ENCODE data around the gene CCDC68.

DNA sequence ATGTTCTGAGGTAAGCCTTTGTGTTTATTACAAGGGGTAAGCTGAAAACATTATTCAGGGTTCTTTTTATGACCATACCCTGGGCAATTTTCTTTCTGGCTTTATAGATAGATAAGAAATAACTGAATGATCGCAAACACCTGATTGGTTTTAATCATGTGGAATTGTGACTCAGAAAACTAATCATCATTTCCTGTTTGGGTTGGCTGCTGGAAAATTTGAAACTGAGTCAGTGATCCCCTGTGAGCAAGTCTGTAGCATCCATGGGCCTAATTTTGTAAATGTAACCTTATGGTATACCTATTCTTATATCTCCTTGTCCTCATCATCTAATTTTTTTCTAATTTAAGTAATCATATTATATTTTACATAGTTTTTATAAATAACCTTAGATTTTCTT, 34.3 kb downstream of the CCDC68 start:
- TF ChIP-seq, protein P1, sequence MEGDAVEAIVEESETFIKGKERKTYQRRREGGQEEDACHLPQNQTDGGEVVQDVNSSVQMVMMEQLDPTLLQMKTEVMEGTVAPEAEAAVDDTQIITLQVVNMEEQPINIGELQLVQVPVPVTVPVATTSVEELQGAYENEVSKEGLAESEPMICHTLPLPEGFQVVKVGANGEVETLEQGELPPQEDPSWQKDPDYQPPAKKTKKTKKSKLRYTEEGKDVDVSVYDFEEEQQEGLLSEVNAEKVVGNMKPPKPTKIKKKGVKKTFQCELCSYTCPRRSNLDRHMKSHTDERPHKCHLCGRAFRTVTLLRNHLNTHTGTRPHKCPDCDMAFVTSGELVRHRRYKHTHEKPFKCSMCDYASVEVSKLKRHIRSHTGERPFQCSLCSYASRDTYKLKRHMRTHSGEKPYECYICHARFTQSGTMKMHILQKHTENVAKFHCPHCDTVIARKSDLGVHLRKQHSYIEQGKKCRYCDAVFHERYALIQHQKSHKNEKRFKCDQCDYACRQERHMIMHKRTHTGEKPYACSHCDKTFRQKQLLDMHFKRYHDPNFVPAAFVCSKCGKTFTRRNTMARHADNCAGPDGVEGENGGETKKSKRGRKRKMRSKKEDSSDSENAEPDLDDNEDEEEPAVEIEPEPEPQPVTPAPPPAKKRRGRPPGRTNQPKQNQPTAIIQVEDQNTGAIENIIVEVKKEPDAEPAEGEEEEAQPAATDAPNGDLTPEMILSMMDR (CRISPR knock-in tag; IDR thresholded peaks at IDR 0.05): no peak
- TF ChIP-seq, protein P2, sequence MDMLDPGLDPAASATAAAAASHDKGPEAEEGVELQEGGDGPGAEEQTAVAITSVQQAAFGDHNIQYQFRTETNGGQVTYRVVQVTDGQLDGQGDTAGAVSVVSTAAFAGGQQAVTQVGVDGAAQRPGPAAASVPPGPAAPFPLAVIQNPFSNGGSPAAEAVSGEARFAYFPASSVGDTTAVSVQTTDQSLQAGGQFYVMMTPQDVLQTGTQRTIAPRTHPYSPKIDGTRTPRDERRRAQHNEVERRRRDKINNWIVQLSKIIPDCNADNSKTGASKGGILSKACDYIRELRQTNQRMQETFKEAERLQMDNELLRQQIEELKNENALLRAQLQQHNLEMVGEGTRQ (IDR thresholded peaks at IDR 0.05; ENCODE audit: low read depth, low read length): no peak
- TF ChIP-seq, protein P2 (CRISPR knock-in tag; IDR thresholded peaks at IDR 0.05; ENCODE audit: borderline replicate concordance): no peak
- TF ChIP-seq MAFK (conservative IDR thresholded peaks at IDR 0.05 in 1 of 2, IDR thresholded peaks at IDR 0.05 in 1 of 2; ENCODE audit: low read length in 2 of 2) (no peak), EZH2 (conservative IDR thresholded peaks at IDR 0.05; ENCODE audit: low read depth, low read length) (no peak), SAFB2 (CRISPR knock-in tag; IDR thresholded peaks at IDR 0.05; ENCODE audit: borderline replicate concordance, low read depth) (no peak), ZNF30 (CRISPR knock-in tag; IDR thresholded peaks at IDR 0.05) (no peak), SP2 (CRISPR knock-in tag; IDR thresholded peaks at IDR 0.05) (no peak), FOXA1 (IDR thresholded peaks at IDR 0.05) (no peak), FOXA1 (CRISPR knock-in tag; IDR thresholded peaks at IDR 0.05) (no peak)
- TF ChIP-seq, protein P3, sequence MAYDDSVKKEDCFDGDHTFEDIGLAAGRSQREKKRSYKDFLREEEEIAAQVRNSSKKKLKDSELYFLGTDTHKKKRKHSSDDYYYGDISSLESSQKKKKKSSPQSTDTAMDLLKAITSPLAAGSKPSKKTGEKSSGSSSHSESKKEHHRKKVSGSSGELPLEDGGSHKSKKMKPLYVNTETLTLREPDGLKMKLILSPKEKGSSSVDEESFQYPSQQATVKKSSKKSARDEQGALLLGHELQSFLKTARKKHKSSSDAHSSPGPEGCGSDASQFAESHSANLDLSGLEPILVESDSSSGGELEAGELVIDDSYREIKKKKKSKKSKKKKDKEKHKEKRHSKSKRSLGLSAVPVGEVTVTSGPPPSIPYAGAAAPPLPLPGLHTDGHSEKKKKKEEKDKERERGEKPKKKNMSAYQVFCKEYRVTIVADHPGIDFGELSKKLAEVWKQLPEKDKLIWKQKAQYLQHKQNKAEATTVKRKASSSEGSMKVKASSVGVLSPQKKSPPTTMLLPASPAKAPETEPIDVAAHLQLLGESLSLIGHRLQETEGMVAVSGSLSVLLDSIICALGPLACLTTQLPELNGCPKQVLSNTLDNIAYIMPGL (CRISPR knock-in tag; IDR thresholded peaks at IDR 0.05; ENCODE audit: borderline replicate concordance in 1 of 2, low read depth in 1 of 2): no peak
- TF ChIP-seq, protein P4, sequence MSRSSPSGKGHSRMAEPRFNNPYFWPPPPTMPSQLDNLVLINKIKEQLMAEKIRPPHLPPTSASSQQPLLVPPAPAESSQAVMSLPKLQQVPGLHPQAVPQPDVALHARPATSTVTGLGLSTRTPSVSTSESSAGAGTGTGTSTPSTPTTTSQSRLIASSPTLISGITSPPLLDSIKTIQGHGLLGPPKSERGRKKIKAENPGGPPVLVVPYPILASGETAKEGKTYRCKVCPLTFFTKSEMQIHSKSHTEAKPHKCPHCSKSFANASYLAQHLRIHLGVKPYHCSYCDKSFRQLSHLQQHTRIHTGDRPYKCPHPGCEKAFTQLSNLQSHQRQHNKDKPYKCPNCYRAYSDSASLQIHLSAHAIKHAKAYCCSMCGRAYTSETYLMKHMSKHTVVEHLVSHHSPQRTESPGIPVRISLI (CRISPR knock-in tag; IDR thresholded peaks at IDR 0.05; ENCODE audit: borderline replicate concordance): no peak
- TF ChIP-seq, protein P5, sequence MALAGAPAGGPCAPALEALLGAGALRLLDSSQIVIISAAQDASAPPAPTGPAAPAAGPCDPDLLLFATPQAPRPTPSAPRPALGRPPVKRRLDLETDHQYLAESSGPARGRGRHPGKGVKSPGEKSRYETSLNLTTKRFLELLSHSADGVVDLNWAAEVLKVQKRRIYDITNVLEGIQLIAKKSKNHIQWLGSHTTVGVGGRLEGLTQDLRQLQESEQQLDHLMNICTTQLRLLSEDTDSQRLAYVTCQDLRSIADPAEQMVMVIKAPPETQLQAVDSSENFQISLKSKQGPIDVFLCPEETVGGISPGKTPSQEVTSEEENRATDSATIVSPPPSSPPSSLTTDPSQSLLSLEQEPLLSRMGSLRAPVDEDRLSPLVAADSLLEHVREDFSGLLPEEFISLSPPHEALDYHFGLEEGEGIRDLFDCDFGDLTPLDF (CRISPR knock-in tag; IDR thresholded peaks at IDR 0.05): no peak

Measured in HepG2 (cell line).